ENCODE results near the gene SLC5A11.
"Not testable (repeated sequence)": the region's sequence is repeated elsewhere in the genome, so short reads cannot be mapped to it uniquely, and the experiment has no call there.

Gene SLC5A11

DNA sequence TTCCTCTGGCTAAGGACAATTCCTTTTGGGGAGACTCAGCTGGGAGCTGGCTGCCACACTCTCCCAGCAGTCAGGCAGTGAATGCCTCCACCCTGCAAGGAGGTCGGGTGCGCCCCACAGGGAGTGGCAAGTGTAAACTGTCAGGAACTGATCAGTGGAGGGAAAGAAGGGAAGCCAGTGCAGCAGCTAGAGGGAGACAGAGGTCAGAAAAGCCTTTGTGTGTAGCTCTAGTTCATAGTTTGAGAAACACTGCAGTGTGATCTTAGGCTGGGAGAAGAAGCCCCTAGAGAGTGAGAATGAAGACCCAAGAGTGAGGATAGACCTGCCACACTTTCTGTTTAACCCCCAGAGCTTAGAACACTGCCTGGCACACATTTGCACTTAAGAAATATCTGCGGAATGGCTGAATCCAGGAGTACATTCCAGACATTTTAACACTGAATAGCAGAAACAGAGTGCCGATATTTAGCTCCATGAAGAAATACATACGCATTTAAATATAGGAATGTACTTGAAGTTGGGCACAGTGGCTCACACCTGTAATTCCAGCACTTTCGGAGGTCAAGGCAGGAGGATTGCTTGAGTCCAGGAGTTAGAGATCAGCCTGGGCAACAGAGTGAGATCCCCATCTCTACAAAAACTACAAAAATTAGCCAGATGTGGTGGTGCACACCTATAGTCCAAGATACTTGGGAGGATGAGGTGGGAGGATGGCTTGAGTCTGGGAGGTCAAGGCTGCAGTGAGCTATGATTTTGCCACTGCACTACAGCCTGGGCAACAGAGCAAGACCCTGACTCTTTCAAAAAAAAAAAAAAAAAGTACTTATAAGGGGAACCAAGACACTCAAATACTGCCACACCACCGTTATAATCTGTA is 11.1 kb upstream of the SLC5A11 start:
- no peak for DNase-seq

DNA sequence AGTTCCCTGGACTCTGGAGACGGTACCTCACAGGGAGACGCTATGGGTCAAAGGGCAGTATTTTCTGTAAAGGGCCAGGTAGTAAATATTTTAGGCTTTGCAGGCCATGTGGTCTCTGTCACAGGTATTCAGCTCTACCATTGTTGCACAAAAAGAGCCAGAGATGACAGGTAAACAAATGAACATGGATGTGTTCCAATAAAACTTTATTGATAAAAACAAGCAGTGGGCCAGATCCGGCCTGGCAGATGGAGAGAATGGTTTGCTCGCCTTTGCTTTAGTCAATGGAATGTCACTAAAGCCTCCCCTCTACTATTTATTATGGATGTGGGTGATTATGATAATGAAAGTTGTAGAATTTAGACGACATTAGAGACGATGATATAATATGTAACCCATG is 8.9 kb upstream of the SLC5A11 start:
- no peak for DNase-seq

DNA sequence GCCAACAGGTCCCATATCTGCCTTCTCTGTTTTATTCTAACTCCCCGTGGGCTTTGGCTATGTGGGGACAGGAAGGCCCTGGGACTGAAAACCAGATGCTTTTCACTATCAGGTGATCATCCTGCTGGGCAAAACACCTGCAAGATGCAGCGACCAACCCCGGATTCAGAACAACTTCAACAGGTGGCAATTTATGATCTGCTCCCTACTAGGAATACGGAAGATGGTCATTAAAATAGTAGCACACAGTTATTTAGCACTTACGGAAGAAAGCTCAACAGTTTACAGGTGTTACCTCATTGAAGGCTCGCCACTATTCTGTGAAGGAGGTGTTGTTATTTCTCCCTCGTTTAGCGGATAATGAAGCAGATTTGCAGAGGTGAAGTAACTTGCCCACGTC is 7.8 kb upstream of the SLC5A11 start:
- no peak for DNase-seq

DNA sequence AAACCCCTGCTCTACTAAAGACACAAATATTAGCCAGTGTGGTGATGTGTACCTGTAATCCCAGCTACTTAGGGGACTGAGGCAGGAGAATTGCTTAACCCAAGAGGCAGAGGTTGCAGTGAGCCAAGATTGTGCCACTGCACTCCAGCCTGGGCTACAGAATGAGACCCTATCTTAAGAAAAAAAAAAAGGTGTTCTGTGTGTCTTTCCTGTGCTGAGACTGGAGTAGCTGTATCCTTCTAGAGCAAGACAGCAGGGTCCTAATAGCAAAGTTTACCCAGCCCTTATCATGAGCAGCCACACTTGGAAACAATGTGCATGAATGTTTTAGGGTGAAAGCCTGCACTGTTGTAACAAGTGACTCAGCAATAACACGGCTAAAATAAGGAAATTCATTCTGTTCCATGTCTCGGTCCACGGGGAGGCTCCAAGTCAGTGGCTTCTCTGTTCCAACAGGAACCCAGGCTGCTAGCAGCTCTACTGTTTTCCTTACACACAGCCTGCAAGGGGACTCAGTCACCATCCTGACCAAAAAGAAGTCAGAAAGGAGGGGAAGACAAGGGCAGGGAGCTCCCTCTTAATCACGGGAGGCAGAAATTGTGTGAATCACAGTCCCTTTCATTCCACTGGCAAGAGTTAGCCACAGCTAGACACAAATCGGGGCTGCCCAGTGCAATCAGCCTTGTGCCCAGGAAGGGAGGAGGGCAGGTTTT is 7.1 kb upstream of the SLC5A11 start:
- DNase-seq: no peak

DNA sequence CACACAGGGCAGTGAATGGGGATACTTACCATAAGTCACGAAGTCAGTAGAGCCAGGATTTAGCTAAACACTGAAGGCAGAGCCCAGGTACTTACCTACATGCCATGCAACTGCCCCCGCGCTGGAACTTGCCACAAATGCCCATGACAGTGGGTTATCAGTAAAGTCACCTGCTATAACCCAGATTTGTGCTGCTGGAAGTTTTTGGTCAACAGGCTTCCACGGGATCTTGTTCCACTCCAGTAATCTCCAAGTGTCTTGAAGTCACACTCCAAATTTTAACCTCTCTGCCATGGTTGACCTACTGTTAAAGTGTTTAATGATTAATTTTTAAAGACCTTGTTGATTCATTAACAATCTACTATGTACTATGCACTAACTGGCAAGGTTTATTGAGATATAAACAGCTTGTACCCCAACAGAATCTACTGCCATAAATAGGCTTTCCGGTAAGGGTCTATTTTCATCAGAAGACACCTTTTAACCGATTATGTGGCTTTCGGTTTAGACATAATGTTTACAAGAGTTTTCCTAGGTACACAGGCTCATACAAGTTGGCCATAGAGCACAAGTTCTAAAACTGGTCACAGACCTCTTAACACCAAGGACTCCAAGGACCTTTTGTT is 6.3 kb upstream of the SLC5A11 start:
- DNase-seq: no peak

DNA sequence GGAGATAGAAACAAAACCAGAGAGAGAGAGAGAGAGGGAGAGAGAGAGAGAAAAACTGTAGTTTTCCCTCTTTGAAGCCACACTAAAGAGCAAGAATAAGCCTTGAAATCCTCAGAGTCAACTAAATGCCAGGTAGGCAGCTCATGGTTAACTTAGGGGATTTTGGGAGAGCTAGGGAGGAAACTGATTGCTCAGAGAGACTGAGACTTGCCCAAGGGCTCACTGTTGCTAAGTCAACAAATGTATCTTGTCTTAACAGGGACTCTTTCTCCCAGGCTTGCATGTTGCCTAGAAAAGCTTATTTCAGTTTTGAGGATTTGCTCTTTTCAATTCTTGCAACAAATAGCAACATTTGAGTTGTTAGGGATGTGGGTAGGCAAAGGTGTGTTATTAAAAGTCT is 4.5 kb upstream of the SLC5A11 start:
- no peak for DNase-seq

DNA sequence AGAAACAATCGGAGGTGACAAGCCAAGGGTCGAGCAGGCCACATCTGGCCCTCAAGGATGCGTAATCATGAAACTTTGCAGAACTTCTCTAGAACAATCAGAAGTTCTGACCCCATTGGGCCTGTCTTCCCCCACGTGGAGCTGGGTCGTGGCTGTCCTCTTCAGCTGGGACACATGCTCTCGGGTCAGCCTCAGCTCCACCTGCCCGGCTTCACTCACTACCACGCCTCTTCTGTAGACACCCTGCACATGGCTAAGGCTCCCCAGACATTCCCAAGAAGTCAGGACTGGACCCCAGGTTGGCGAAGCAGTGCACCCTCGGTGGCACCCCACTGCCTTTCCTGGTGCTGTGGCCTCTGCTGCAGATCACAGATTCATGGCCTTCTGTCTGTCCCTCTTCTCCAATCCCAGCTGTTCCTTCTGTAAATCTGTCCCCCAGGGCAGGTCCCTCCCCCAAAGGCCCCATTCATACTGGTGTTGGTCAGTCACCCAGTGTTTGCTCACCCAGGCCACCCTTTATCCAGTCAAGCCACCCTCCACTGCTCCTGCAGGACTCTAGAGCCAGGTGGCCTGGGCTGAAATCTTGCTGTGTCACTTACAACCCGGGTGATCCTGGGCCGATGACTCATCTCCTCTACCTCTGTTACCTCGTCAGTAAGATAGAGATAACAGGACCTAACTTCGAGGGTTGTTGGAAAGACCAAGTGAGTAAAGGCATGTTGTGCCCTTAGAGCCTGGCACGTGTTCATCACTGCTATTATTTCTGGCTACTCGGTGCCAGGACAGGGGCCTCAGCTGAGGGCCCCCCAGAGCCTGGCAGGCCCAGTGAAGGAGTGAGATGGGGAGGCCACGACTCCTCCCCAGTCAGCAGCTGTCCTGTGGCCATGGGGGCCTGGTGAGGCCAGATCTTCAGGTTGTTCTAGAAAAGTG is 1.4 kb upstream of the SLC5A11 start:
- DNase-seq: no peak

DNA sequence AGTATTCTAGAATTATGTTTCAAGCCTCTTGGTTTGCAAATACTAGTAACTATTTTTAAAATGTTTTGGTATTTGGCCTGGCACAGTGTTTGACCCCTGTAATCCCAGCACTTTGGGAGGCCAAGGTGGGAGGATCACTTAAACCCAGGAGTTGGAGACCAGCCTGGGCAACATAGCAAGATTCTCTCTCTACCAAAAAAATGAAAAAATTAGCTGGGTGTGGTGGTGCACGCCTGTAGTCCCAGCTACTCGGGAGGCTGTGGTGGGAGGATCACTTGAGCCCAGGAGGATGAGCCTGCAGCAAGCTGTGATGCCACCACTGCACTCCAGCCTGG is 765 bp upstream of the SLC5A11 start:
- not testable (repeated sequence) for DNase-seq

DNA sequence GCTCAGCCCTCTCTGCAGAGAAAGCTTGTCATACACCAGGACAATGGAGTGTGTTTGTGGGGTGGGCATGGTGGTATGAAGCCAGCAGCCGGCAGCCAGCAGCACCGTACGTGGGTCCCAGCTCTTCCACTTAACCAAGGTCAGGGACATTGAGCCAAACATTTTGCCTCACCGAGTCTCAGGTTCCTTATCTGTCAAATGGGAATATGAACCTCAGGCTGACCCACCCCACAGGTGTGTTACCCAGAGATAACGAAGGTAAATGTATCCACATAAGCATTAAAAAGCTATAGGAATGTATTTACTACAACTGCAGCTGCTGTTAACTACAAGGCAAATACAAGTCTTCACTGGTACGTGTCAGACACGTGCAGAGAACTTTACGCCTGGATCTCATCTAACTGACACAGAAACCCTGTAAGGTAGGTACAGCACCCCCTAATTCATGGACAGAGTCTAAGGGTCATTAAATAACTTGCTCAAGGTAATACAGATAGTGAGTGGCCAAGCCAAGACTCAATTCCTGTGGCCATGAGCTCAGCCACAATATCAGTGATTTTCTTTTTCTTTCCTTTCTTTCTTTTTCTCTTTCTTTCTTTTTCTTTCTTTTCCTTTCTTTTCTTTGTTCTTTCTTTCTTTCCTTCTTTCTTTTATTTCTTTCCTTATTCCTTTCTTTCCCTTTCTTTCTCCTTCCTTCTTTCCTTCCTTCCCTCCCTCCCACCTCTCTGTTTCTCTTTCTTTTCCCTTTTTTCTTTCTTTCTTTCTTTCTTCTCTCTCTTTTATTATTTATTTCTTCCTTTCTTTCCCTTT is 990 bp downstream of the SLC5A11 start:
- no peak for DNase-seq

DNA sequence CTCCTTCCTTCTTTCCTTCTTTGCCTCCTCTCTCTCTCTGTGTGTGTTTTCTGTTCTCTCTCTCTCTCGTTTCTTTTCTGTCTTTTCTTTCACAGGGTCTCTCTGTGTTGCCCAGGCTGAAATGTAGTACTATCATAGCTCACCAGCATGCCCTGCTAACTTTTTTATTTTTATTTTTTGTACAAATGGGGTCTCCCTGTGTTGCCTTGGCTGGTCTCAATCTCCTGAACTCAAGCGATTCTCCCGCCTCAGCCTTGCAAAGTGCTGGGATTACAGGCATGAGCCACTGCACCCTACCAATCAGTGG is 1.5 kb downstream of the SLC5A11 start:
- no peak for DNase-seq

DNA sequence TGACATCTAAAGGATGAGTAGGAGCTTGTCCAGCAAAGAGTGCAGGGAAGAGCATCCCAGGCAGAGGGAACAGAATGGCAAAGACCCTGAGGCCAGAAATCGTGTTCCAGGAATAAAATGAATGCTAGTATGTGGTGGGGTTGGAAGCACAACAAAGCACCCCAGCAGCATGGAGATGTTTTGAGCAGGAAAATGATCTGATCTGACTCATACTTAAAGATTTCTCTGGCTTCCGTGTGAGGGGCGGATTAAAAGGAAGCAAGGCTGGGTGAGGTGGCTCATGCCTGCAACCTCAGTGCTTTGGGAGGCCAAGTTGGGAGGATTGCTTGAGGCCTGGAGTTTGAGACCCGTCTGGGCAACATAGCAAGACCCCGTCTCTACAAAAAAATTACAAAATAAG is 2.3 kb downstream of the SLC5A11 start:
- DNase-seq: no peak

DNA sequence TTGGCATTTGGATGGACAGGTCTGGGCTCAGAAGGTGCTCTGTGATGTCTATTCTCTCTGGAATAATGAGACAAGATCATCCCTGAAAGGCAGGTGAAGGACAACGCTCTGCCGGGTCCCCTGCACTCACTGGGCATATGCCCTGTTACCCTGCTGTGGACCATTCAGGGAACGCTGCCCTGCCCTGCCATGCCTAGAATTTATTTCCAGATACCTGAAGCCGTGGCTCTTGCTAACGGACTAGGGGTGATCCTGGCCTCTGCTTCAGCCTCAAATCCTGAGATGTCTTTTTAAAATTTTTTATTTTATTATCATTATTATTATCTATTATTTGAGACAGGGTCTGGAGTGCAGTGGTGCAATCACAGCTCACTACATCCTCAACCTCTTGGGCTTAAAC is 3.9 kb downstream of the SLC5A11 start:
- DNase-seq: no peak

DNA sequence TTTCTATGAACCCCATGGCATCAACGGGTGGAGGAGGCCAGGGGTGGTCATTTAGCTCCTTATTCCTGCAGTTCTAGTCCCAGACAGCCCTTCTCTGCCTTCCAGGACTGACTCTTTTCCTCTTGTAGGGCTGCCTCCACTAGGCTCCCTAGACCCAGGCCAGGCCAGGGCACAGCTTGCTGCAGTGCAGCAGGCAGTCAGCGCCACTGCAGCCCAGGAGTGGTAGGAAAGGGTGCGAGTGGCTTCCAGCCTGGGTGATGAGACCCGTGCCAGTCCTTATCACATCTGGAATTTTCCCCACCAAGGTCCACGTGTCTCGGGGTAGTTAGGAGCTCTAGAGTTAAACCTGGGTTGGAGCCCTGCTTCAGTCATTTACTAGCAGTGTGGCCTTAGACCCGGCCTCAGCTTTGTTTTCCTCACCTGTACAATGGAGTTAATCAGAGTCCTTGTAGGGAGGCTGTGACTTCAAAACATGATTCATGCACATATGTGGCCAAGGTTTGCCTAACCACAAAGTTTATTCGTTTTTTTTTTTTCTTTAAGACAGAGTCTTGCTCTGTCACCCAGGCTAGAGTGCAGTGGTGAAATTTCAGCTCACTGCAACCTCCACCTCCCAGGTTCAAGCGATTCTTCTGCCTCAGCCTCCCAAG is 4.7 kb downstream of the SLC5A11 start:
- DNase-seq: no peak

DNA sequence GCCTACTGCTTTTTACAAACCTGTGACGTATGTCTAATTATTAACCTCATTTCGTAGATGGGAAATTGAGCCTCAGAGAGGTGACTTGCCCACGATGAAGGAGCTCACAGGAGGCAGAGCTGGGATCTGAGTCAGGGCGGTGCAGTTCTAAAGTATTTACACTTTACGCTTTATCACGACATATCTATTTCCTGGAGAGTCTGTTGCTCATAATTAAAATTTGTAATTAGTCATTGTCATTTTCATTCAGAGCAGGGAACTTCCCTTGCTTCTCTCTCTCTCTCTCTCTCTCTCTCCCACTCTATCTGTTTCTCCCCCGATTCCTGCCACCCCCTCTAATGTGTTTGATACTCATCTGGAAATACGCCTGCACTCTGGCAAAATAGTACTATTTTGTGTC is 5.9 kb downstream of the SLC5A11 start:
- DNase-seq: no peak

DNA sequence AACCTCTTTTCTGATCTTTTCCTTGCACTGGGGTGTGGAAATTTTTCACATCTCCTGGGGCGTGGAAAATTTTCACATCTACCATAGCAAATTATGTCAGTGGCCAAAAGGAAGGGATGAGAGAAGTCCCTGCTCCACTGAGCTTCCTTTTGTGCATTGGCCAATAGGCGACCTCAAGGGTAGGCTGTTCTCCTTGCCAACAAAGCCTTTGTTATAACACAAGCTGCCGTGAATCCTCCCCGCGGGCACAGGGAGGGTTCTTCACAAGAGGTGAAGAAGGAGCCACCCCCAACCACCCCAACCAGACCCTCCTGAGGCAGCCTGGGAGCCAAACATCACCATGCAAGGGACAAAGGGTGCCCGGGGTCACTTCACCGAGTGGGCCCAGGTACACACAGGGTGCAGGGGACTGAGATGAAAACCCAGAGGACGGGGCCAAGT is 6.5 kb downstream of the SLC5A11 start:
- DNase-seq: no peak

DNA sequence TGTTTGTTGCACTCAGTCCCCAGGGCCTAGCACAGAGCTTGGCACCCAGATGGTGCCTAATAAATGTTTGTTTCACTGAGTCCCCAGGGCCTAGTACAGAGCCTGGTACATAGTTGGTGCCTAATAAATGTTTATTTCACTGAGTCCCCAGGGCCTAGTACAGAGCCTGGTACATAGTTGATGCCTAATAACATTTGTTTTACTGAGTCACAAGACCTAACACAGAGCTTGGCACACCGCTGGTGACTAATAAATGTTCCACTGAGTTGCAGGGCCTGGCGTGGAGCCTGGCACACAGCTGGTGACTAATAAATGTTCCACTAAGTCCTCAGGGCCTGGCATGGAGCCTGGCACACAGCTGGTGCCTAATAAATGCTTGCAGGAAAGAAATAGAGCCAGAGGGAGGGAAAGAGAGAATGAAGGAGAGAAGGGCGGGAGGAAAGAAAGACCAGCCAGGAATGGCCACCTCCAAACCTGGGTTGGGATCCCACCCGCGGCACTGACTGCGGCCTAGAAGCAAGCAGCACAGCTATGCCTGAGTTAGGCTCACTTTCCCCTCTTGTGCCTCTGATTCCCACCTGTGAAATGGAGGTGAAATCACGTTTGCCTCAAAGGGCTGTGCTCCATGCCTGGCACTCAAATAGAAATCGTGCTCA is 7.5 kb downstream of the SLC5A11 start:
- no peak for DNase-seq

DNA sequence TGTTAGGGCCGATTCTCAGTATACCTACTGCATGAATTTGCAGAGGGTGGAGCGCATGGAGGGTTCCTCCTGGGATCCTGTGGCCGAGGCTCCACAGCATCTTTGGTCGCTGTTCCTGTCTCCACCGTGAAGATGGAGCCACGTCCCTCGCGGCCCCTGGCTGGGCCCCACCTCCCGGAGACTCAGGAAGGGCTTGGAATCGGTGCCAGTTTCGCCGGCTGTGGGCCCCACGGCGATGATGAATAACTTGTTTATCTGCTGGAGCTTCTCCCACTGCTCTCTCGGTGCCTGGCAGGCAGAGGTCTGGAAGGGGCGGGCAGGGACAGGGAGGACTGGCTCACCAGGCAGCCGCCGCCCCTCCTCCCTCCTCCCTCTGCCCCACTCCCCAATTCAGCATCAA is 8.1 kb downstream of the SLC5A11 start:
- no peak for DNase-seq

DNA sequence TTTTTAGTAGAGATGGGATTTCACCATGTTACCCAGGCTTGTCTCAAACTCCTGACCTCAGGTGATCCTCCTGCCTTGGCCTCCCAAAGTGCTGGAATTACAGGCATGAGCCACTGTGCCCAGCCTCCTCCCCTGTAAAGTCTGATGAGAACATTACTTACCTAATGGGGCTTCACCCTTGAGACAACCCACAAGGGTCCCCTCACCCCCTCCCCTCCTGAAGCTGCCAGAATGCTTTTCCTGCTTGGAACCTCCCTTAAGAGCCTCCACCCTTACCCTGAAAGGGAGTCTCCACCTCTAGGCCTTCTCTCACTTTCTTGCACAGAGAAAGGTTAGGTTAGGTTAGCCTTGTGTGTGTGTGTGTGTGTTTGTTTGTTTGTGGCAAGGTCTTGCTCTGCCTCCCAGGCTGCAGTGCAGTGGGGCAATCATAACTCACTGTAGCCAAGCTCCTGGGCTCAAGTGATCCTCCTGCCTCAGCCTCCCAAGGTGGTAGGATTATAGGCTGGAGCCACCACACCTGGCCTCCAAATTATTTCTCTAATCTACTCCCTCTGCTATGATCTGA is 8.9 kb downstream of the SLC5A11 start:
- DNase-seq: no peak

DNA sequence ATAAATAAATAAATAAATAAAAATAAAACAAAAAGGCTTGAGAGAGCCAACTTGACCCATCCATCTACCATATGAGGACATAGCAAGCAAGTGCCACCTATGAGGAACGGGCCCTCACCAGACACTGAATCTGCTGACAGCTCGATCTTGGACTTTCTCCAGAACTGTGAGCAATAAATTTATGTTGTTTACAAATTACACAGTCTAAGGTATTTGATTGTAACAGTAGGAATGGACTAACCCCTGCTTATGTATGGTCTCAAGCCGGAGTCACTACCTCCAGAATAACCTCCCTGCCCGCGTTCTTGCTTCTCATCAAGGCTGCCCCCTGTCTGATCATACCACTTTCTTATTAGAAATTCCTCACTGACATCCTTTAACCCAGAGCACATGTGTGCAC is 9.9 kb downstream of the SLC5A11 start:
- no peak for DNase-seq

DNA sequence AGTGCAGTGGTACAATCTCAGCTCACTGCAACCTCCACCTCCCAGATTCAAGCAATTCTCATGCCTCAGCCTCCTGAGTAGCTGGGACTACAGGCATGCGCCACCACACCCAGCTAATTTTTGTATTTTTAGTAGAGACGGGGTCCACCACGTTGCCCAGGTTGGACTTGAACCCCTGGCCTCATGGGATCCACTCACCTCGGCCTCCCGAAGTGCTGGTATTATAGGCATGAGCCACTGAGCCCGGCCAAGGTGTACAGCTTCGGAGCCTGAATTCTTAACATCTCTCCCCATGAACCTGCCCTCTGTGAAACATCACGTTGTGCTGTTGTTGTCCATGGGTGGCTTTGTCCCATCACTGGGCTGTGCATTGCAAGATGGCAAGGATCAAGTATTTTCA is 11.1 kb downstream of the SLC5A11 start:
- not testable (repeated sequence) for DNase-seq

Measured in right hindlimb (tissue), 1 donor.